Inflammatory macrophage treated with lipopolysaccharide for 4 hours (primary cell): ENCODE results near the gene TCHH.
"Not testable (repeated sequence)": the region's sequence is repeated elsewhere in the genome, so short reads cannot be mapped to it uniquely, and the experiment has no call there.

Experiments
- DNase-seq: peaks from one replicate; pipeline ENCODE4 v3.0.0-alpha.2; 2020

Gene TCHH

DNA sequence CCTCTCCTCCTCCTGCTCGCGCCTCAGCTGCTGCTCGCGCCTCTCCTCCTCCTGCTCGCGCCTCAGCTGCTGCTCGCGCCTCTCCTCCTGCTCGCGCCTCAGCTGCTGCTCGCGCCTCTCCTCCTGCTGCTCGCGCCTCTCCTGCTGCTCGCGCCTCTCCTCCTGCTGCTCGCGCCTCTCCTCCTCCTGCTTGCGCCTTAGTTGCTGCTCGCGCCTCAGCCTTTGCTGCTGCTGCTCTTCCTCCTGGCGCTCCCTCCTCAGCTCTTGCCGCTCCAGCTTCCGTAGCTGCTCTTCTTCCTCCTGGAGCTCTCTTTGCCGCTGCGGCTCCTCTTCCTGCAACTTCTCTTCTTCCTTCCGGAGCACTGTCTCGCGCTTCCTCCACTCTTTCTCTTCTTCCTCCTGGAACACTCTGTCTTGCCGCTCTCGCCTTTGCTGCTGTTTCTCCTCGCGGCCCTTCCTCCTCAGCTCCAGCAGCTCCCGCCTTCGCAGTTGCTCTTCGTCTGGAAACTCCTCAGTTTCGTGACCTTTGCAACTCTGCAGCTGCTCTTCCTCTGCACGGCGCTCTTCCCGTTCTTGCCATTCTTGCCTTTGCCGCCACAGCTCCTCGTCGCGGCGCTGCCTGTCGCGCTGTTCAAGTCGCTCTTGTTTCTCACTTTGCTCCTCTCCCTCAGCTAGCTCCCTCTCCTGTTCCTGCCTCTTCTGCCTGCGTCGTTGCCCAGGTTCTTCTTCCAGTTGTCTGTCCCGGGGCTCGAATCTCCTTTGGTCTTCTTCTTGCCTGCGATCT lies 3.0 kb downstream of the TCHH start:
- DNase-seq, result peak; percentile 73

DNA sequence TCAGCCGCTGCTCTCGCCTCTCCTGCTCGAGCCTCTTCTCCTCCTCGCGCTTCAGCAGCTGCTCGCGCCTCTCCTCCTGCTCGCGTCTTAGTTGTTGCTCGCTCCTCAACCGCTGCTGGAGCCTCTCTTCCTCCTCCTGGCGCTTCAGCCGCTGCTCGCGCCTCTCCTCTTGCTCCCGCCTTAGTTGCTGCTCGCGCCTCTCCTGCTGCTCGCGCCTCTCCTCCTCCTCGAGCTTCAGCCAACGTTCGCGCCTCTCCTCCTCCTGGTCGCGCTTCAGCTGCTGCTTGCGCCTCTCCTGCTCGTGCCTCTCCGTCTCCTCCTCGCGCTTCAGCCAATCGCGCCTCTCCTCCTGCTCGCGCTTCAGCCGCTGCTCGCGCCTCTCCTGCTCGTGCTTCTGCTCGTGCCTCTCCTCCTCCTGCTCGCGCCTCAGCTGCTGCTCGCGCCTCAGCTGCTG lies 3.7 kb downstream of the TCHH start:
- DNase-seq, result no peak

DNA sequence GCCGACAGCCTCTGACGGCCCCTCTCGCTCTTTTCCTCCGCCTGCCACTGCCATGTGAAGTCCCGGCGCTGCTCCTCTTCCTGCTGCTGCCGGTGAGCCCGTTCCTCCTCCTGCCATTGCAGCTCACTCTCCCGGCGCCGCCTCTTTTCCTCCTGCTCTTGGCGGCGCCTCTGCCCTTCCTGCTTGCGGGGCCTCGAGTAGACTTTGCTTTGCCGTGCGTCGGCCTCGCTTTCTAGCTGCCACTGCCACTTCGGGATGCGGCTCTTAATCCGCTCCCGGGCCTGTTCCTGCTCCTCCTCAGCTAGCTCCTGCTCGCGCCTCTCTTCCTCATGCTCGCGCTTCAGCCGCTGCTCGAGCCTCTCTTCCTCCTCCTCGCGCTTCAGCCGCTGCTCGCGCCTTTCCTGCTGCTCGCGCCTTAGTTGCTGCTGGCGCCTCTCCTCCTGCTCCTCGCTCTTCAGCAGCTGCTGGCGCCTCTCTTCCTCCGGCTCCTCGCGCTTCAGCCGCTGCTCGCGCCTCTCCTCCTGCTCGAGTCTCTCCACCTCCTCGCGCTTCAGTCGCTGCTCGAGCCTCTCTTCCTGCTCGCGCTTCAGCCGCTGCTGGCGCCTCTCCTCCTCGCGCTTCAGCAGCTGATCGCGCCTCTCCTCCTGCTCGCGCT lies 4.3 kb downstream of the TCHH start:
- peak; percentile 43 for DNase-seq

DNA sequence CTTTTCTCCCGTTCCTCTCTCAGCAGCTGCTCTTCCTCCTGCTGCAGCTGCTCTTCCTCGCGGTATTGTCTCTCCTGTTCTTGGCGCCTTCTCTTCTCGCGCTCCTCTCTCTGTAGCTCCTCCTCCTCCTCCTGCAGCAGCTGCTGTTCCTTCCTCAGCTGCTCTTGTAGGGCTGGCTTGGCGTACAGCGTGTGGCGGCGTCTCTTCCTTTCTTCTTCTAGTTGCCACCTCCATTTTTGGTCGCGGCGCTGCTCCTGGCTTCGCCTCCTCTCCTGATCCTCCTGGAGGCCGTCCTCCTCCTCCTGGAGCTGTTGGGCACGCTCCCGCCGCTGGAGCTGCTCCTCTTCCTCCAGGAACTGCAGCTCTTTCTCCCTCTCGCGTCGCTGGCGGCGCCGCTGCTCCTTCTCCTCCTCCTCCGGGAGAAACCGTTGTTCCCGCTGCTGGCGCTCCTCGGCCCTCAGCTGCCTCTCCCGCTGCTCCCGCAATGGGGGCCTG lies 4.8 kb downstream of the TCHH start:
- DNase-seq, result peak; percentile 40

DNA sequence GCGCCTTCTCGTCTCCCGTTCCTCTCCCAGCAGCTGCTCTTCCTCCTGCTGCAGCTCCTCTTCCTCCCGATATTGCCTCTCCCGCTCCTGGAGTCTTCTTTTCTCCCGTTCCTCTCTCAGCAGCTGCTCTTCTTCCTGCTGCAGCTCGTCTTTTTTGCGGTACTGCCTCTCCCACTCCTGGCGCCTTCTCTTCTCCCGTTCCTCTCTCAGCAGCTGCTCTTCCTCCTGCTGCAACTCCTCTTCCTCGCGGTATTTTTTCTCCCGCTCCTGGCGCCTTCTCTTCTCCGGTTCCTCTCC lies 5.3 kb downstream of the TCHH start:
- DNase-seq, result no peak

DNA sequence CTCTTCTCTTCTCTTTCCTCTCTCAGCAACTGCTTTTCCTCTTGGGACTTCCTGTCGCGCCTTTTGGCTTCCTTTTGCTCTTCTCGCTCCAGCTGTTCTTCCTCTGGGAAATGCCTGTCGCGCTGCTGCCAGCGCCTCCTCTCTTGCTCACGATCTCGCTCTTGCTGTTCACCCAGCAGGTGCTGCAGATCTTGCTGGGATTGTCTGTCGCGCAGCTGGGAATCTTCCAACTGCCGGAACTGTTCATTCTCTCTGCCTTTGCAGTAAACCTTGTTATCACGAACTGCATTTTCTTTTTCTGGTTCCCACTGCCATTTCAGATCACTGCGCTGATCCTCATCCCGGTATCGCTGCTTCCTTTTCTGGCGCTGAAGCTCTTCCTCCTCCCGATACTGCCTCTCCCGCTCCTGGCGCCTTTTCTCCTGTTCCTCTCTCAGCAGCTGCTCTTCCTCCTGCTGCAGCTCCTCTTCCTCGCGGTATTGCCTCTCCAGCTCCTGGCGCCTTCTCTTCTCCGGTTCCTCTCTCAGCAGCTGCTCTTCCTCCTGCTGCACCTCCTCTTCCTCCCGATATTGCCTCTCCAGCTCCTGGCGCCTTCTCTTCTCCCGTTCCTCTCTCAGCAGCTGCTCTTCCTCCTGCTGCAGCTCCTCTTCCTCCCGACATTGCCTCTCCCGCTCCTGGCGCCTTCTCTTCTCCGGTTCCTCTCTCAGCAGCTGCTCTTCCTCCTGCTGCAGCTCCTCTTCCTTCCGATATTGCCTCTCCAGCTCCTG lies 5.8 kb downstream of the TCHH start:
- no peak for DNase-seq

DNA sequence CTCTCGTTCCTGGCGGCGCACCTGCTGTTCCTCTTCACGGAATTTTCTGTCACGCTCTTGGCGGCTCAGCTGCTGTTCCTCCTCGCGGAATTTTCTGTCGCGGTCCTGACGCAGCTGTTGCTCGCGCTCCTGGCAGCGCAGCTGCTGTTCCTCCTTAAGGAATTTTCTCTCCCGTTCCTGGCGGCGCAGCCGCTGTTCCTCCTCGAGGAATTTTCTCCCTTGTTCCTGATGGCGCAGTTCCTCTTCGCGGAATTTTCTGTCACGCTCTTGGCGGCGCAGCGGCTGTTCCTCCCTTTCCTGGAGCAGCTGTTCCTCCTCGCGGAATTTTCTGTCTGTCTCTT lies 6.4 kb downstream of the TCHH start:
- no peak for DNase-seq

DNA sequence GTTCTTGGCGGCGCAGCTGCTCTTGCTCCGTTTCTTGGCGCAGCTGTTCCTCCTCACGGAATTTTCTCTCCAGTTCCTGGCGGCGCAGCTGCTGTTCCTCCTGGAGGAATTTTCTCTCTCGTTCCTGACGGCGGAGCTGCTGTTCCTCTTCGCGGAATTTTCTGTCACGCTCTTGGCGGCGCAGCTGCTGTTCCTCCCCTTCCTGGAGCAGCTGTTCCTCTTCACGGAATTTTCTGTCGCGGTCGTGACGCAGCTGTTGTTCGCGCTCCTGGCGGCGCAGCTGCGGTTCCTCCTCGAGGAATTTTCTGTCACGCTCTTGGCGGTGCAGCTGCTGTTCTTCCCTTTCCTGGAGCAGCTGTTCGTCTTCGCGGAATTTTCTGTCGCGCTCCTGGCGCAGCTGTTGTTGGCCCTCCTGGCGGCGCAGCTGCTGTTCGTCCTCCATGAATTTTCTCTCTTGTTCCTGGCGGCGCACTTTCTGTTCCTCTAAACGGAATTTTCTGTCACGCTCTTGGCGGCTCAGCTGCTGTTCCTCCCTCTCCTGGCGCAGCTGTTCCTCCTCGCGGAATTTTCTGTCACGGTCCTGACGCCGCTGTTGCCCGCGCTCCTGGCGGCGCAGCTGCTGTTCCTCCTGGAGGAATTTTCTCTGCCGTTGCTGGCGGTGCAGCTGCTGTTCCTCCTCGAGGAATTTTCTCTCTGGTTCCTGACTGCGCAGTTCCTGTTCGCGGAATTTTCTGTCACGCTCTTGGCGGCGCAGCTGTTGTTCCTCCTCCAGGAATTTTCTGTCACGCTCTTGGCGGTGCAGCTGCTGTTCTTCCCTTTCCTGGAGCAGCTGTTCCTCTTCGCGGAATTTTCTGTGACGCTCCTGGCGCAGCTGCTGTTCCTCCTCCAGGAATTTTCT lies 7.0 kb downstream of the TCHH start:
- DNase-seq, result peak; percentile 66

DNA sequence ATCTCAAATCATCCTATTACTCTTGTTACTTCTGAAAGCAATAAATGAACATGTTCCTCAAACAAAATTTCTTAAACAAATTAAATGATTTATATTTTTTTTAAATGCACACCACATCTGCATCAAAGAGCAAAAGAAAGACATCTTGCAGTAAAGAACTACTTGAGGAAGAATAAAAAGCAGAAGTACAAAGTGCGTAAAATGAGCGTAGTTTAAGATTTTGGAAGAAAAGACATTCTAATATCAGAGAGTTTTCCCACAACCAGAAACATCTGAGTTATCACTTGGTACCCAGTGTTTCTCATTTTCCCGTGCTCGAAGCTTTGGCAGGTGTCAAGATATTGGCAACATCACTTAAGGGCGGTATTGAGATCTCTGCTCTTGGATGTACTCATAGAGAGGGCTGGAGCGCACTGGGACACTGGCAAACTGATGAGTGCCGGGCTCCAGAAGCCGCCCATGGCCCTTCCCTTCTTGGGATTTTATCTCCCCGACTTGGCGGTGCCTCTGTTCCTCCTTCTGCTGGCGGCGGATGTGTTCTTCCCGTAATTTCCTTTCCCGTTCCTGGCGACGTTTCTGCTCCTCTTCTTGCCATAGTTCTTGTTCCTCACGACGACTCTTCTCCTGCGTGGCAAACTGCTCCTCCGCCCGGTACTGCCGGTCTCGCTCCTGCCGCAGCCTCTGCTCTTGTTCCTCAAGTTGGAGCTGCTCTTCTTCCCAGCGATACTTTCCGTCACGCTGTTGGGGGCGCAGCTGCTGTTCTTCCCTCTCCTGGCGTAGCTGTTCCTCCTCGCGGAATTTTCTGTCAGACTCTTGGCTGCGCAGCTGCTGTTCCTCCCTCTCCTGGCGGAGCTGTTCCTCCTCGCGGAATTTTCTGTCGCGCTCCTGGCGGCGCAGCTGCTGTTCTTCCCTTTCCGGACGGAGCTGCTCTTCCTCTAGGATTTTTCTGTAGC lies 7.9 kb downstream of the TCHH start:
- DNase-seq, result peak; percentile 14

DNA sequence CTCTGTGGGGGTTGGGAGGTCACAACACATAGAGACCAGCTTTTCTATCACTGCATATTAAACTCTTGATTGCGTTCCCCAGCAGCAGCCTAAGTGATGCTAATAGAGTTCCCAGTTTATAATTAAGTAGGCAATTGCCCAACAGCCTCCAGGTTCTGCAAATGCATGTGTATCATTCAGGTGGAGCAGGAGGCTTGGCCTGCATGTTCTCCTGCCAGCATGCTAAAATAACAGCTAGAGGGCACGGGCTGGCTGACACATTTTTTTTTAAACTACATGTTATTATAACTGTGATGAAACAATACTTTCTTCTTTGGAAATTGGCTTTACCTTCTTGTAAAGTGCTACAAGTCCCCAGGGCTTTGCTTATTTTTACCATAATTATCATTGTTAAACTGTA lies 10.4 kb downstream of the TCHH start:
- DNase-seq, result no peak

DNA sequence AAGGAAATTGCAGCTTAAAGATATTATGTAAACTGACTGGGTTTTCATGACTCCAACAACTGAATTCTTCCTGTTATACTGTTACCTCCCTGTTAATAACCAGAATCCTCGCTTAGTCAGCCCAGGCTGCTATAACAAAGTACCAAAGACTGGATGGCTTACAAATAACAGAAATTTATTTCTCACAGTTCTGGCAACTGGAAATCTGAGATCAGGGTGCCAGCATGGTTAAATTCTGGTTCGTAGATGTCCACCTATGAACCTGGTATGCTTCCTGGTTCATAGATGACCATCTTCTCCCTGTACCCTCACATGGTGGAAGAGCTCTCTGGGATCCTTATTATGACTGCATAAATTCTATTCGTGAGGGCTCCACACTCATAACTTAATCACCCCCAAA lies 18.3 kb downstream of the TCHH start:
- DNase-seq, result no peak

DNA sequence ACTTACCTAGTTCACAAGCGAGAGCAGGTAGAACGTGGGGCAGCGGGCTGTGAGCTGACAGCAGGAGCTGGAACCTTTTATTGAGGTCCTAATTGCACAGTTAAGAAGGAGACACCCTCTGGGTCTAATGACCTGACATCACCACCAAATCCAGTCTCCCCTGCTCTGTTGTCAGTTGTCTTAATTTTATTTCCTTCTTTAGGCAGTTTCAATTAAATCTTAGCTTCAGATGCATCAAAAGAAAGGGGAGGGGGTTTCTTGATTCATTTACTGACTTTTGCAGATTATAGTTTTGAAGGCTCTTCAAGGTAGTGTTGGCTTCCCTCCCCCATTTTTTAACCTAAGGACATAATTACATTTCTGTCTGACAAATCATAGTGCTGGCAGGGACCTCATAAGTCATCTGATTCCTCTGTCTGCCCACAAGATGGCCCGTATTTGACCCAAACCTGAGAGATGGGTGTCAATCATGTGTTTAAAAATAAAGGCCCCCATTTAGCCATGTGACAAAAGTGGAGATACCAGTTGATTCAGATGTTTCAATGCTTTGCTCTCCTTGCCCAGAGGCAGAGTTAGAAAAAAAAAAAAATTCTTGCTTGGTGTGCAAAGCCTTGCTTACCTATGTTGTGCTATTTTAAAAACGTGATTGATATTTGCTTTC lies 26.1 kb downstream of the TCHH start, which contains the start of gene TCHHL1:
Gene TCHHL1 (minus strand): TSS at position 51 of the 661 bp plus-strand sequence. CDS start 921 bp downstream, outside the sequence.
- DNase-seq, result no peak

DNA sequence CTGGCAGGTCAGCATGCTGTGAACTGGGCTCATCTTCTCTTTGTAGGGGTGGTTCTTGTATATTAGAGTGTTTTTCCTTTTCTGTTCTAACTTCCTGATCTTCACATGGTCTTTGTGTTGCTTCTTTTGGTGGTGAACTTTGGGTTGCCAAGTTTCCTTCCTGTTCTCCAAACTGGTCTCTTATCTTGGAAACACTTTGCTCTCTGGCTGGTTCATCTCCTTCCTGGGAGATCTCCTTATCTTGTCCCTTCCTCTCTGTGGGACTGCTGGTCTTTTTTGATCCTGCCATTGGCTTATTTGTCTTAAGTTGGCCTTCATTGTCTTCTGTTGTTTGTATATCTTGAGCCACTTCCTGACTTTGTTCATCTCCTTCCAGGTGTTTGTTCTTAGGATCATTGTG lies 28.5 kb downstream of the TCHH start:
- DNase-seq, result no peak

DNA sequence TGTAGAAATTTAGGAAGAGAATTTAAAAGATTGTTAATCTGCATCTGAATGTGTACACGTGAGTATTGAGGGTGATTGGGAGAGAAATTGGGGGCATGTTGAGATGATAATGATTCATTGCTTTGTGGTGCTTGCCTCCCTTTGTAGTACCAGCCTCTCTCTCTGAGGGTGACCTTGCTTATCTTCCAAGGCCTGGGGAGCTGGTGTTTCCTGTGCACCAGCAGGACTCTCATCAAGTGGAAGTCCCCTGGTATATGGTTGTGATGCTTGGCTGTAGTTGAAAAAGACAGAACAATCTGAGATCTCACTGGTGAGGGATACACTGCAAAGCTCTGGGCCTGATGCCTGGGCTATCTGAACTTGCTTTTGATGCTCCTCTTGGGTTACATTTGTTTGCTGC lies 30.4 kb downstream of the TCHH start:
- no peak for DNase-seq

DNA sequence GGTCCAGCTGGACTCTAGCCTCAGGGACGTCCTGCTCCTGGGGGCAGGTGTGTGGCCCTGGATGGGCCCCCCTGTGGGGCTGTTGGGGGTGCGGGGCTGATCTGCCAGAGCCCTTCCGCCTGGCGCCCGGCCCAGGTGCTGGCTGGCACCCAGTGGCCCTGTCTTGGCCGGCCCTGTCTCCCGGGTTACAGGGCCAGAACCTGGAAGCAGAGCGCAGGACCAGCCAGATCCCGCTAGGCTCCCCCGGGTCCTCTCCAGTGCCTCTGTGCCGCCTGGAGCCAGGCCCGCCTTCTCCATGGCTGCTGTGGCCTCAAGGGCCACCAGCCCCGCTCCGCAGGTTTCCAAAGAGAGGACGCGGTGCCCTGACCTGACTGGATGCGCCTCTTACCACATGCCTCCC lies 34.2 kb downstream of the TCHH start:
- not testable (repeated sequence) for DNase-seq

DNA sequence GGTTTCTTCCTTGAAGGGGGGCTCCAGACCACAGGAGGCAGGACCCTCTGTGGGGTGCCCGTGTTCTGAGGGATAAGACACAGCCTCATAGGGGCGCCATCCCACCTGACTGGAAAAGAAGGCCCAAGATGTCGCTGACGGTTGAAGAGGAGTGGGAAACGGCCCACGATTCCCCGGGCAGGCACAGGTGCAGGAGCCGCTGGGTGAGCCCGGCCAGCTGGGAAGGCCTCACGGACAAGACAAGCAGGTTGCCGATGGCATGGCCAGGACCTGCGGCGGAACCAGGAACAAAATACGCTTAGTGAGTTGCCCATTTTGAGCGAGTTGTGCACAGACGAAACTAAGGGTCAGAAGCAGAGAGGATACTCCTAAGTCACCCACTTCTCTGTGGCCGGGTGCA lies 34.8 kb downstream of the TCHH start:
- not testable (repeated sequence) for DNase-seq

DNA sequence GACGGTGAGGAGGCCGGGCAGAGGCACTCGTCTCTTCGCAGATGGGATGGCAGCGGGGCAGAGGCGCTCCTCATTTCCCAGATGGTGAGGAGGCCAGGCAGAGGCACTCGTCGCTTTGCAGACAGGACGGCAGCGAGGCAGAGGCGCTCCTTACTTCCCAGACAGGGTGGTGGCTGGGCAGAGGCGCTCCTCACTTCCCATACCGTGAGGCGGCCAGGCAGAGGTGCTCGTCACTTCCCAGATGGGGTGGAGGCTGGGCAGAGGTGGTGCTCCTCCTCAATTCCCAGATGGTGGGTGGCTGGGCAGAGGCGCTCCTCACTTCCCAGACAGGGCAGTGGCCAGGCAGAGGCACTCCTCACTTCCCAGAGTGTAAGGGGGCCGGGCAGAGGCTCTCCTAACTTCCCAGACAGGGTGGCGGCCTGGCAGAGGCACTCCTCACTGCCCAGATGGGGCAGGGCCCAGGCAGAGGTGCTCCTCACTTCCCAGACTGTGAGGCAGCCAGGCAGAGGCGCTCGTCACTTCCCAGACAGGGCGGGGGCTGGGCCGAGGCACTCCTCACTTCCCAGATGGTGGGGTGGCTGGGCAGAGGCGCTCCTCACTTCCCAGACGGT lies 36.3 kb downstream of the TCHH start:
- no peak for DNase-seq

DNA sequence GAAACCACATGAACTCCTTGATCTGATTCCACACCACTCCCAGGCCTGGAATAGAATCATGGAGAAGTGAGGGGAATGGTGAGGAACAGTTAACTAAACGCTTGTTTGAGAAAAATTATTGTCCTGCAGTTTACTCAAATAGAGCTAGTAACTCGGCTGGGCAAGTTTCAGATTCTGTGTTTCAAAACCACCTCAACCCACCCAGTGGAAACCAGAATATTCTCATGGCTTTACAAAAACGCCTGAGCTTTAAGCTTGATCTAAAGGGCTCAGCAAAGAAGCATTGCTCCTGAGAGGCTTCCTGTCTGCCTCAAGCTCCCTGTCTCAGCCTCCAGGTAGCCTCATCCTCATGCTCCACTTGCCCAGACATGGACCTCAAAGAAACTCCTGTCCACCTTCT lies 42.9 kb downstream of the TCHH start:
- no peak for DNase-seq

DNA sequence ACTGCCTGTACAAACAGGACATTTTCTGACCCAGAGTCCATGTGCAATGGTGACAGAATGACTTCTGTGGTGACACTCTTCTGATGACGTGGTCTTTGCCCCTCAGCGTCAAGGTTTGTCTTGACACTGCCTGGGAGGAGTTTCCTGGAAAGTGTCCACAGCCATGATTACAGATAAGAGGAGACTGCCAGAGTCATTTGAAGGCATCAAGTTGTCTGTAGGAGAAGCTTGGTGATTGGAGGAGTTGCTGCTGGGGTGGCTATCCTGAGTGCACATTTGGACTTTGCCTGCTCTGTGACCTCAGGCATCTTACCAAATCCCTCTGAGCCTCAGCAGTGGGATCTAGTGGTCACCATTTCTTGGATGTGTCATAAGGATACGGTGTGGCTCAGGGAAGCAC lies 44.1 kb downstream of the TCHH start:
- no peak for DNase-seq

DNA sequence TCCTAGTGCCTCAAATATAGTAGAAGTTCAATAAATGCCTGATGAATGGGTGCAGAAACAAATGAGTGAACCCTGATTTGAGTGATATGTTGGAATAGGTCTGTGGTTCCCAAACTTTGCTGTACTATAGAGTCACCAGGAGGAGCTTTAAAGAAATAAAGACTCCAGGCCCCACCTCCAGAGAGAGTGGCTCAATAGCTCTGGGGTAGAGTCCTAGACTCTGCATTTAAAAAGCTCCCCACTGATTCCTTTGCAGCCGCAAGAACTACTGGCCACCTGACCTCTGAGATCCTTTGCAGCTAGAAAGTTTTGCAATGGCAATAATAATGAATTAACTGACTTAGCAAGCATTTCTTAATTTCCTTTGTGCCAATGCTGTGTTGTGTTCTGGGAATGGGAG lies 47.3 kb downstream of the TCHH start:
- DNase-seq, result no peak

DNA sequence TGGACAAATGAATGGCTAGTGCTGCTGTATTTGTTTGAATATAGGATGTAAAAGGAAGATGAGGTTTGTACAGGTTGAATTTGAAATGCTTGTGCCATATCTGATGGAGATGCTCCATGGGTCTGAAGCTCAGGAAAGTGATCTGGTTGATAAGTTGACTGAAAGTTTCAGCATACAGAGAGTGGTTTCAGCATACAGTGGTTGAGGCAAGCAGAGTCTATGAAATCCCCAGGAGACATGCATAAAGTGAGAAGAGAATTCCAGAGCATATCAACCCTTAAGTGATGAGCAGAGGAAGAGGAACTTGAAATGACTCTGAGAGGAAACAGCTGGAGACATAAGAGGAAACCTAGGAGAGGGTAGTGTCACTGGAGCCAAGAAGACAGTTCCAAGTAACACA lies 48.1 kb downstream of the TCHH start:
- no peak for DNase-seq
